ENCODE results near the gene RAPGEF1. TPM values are rescaled to one million over a fixed set of nuclear protein-coding genes. Genes with fewer than 3 reads are reported as not detected.

The RAPGEF1 gene
- total RNA-seq, 2 experiments from 2014 or later = 91.9 to 92.3 TPM

DNA sequence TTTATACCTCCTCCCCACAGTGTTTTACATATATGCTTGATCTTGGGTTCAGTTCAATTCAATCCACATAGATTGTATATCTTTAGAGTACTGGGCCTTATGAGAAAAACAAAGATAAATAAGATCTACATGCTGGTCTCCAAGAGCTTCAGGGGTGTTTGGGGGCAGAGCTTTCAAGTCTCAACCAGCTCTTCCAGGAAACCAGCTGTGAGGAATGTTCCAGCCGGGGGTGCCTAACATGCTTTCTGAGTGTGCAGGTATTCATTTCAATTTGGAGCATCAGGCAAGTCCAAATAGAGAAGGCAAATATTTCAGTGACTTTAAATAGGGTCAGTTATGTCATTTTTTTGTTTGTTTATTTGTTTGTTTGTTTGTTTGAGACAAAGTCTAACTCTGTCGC, 5.7 kb upstream of the RAPGEF1 start:
- ChIA-PET CTCF (interaction anchor here (0.8 to 4.6 kb wide), 8 partner anchors 7 to 396 kb away, joined by 3 to 65 read pairs (median 4); no protein-coding TSS in a partner anchor), POLR2A (no interaction called here)
- no peaks in the 10 kb centered on the region for H3K9me3 Mint-ChIP-seq
- no peak overlapping the region for H3K27ac Mint-ChIP-seq
- peaks cover 29% of the 10 kb centered on the region for H3K4me1 Mint-ChIP-seq (ENCODE audit: low read depth)
- H3K27me3 Mint-ChIP-seq = no peaks in the 10 kb centered on the region
- no peaks in the 10 kb centered on the region for H3K36me3 Mint-ChIP-seq
- H3K4me3 Mint-ChIP-seq = no peak overlapping the region
- intact Hi-C loops (cut with micrococcal nuclease) = loop anchor here (5.0 kb wide), 1 partner anchor 243 kb away; the partner anchor contains the start of gene POMT1
- DNase-seq = no peak

DNA sequence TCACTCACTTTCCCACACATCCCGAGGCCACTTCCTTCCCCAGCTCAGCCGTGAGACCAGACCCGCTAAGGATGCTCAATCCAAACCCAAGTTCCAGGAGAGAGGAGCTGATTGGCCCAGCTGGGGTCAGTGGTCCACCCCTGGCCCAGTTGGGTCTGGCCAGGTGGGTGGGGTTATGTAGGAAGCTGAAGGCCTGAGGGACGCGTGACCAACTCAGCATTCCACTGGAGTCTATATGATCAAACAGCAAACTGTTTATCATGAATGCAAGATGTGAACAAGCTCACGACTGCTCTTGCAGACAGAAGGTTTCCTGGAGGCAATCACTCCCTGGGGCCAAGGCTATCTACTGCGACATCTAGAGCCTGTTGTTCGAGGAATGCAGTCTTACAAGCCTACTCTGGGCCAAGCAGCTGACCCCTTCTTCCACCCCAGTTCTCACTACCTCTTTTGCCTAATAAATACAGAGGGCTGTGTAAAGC, 4.9 kb upstream of the RAPGEF1 start:
- Mint-ChIP-seq H3K4me3 (no peak overlapping the region), H3K27ac (peak overlapping the region; percentile 52), H3K4me1 (ENCODE audit: low read depth) (peaks cover 33% of the 10 kb centered on the region), H3K9me3 (no peaks in the 10 kb centered on the region), H3K27me3 (no peaks in the 10 kb centered on the region), H3K36me3 (no peaks in the 10 kb centered on the region)
- ChIA-PET CTCF (interaction anchor here (0.8 to 4.6 kb wide), 10 partner anchors 8 to 491 kb away, joined by 3 to 65 read pairs (median 4); no protein-coding TSS in a partner anchor), POLR2A (interaction anchor here (0.5 to 1.0 kb wide), 2 partner anchors 34 to 376 kb away, joined by 3 read pairs; no protein-coding TSS in a partner anchor)
- no peak for DNase-seq
- intact Hi-C loops (cut with micrococcal nuclease) = loop anchor here (5.0 kb wide), 1 partner anchor 242 kb away; the partner anchor contains the start of gene POMT1

DNA sequence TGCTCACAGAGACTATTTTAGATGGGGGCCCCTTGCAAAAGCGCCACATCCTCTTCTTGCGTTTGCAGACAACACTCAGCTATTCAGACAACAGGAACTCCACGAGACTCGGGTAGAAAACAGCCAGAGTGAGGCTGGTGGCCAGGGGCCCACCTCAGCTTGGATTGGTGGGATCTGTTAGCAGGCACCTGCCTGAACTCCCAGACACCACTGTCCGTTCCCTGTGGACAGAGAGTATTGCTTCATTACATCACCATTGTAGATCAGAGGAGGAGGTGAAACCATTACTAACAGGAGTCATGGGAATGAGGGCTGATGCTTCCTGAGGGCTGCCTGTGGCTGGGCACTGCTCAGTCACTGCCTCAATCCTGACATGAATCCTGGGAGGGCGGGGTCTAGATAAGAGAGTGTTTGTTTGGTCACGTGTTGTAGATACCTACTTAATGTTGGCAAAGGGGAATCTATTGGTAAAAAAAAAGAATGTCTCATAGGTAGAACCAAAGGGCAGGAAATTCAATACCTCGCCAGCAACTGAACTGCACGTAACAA, 4.4 kb upstream of the RAPGEF1 start:
- H3K4me1 Mint-ChIP-seq (ENCODE audit: low read depth) = peaks cover 33% of the 10 kb centered on the region
- no peak overlapping the region for H3K4me3 Mint-ChIP-seq
- H3K9me3 Mint-ChIP-seq = no peaks in the 10 kb centered on the region
- H3K27ac Mint-ChIP-seq = peak overlapping the region; percentile 52
- CTCF ChIA-PET = interaction anchor here (0.6 to 4.6 kb wide), 12 partner anchors 9 to 492 kb away, joined by 3 to 65 read pairs (median 4); no protein-coding TSS in a partner anchor
- peaks cover under 1% of the 10 kb centered on the region for H3K36me3 Mint-ChIP-seq
- intact Hi-C loops (cut with micrococcal nuclease) = no loop called here
- peak; percentile 36 for DNase-seq
- POLR2A ChIA-PET = interaction anchor here (0.5 to 1.0 kb wide), 2 partner anchors 34 to 375 kb away, joined by 3 read pairs; no protein-coding TSS in a partner anchor
- H3K27me3 Mint-ChIP-seq = no peaks in the 10 kb centered on the region

DNA sequence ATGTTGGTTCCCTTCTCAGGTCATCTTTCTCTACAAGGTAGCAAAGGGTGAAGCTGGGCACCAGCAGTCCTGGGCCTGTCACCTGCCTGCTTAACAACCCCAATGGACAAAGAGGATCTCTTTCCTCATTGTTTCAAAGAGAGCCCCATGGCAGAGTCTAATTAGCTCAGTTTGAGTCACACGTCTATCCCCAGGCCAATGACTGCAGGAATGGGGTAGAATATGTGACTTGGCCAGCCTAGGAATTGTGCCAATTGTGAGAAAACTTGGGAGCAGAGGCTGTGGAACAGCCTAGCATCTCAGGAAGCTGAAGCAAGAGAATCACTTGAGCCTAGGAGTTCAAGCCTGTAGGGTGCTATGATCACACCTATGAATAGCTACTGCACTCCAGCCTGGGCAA, 3.6 kb upstream of the RAPGEF1 start:
- H3K9me3 Mint-ChIP-seq = no peaks in the 10 kb centered on the region
- H3K27ac Mint-ChIP-seq = no peak overlapping the region
- intact Hi-C loops (cut with micrococcal nuclease) = no loop called here

DNA sequence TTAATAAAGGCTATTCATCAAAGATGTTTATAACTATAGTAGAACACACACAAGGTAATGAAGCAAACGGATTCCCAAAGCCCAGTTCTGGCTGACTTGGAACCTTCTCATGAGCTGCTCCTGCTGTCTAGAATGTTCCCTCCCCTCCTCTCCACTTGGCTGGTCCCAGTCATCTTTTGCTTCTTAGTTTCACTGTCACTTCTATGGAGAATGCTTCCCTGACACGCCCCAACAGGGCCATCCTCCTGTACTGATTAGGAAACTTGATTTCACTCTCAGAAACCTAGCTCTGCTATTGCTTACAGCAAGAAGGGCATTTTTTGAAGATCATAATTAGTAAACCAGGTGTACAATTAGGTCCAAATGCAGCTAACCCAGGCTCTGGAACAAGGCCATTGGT, 3.2 kb upstream of the RAPGEF1 start:
- POLR2A ChIA-PET = interaction anchor here (0.9 to 1.4 kb wide), 3 partner anchors 65 to 112 kb away, joined by 3 to 4 read pairs (median 3); no protein-coding TSS in a partner anchor
- Mint-ChIP-seq H3K4me1 (ENCODE audit: low read depth) (peaks cover 29% of the 10 kb centered on the region), H3K36me3 (peaks cover 7% of the 10 kb centered on the region), H3K4me3 (no peak overlapping the region), H3K9me3 (no peaks in the 10 kb centered on the region), H3K27me3 (no peaks in the 10 kb centered on the region), H3K27ac (peak overlapping the region; percentile 4)
- CTCF ChIA-PET = interaction anchor here (1.1 to 4.6 kb wide), 11 partner anchors 12 to 243 kb away, joined by 3 to 65 read pairs (median 5); no protein-coding TSS in a partner anchor
- DNase-seq = no peak
- intact Hi-C loops (cut with micrococcal nuclease) = no loop called here

More for the DNA sequence above, 3.6 kb upstream of the RAPGEF1 start:
- DNase-seq = no peak
- Mint-ChIP-seq H3K36me3 (peaks cover 7% of the 10 kb centered on the region), H3K4me3 (no peak overlapping the region), H3K4me1 (ENCODE audit: low read depth) (peaks cover 32% of the 10 kb centered on the region), H3K27me3 (no peaks in the 10 kb centered on the region)
- CTCF ChIA-PET = interaction anchor here (0.6 to 4.6 kb wide), 12 partner anchors 10 to 244 kb away, joined by 3 to 65 read pairs (median 4); no protein-coding TSS in a partner anchor
- POLR2A ChIA-PET = interaction anchor here (1.0 to 1.4 kb wide), 2 partner anchors 33 to 65 kb away, joined by 3 read pairs; no protein-coding TSS in a partner anchor

DNA sequence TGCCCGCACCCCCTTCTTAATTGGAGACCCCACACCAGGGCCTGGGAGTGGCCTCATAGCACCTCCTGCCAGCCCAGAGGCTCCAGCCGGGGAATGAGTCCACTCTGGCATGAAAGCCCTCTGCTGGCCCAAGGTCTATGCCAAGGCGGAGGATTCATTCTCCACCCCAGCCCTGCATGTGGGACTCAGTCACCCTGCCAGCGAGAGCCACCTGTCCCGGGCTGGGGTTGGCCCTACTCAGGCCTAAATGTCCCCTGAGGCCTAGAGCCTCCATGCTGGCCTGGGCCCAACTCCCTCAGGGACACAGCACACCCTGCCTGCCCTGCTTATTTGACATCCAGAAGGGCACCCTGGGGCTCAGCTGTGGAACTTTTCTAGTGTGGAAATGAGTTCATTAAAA, 1.0 kb upstream of the RAPGEF1 start:
- Mint-ChIP-seq H3K27ac (peak overlapping the region; percentile 70), H3K36me3 (peaks cover 13% of the 10 kb centered on the region), H3K27me3 (no peaks in the 10 kb centered on the region), H3K4me1 (ENCODE audit: low read depth) (peaks cover 43% of the 10 kb centered on the region), H3K4me3 (no peak overlapping the region), H3K9me3 (no peaks in the 10 kb centered on the region)
- ChIA-PET CTCF (interaction anchor here (0.8 to 5.7 kb wide), 31 partner anchors 8 to 883 kb away, joined by 3 to 65 read pairs (median 5); no protein-coding TSS in a partner anchor), POLR2A (interaction anchor here (0.8 kb wide), 2 partner anchors 12 to 130 kb away, joined by 3 to 4 read pairs; no protein-coding TSS in a partner anchor)
- DNase-seq = no peak
- intact Hi-C loops (cut with micrococcal nuclease) = loop anchor here (1.0 kb wide), 1 partner anchor 150 kb away; no protein-coding TSS in a partner anchor

DNA sequence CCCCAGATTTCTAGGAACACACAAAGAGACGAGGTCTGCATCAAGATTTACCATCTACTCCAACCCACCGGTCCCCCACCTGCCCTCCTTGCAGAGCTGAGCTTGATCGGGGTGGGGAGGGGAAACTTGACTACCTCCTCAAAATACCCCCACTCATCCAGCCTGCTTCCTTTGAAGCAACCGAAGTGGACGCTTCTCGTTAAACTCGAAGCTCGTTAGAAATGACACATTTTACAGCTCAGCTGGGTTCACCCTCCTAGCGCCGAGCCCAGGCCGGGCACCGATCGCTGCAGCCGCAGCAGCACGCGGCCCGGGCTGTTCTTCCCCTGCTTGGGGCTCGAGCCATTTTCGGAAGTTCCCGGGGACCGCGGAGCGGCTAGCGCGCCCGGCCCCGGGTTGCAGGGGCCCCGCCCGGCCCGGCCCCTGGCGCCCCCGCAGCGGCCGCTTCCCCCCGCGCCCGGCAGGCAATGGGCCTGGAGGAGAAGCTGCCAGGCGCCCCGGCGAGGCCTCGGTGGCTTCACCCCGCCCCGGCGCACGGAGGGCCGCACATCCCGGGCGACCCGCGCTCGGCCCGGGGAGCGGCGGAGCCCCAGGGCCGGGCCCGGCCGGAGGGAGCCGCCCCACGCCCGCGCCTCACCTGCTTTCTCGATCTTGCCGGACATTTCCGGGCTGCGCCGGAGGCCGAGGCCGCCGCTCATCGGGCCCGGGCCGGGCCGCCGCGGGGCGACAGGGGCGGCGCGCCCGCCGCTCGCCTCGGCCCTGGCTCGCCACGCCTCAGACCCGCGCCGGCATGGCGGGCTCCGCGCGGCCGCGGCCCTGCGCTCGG, 530 bp downstream of the RAPGEF1 start:
- peaks cover 24% of the 10 kb centered on the region for H3K36me3 Mint-ChIP-seq
- ChIA-PET CTCF (interaction anchor here (0.8 to 5.7 kb wide), 32 partner anchors 8 to 466 kb away, joined by 3 to 65 read pairs (median 4); partner anchors contain the start of gene POMT1), POLR2A (interaction anchor here (0.8 to 1.7 kb wide), 9 partner anchors 11 to 97 kb away, joined by 3 to 13 read pairs (median 4); no protein-coding TSS in a partner anchor)
- H3K4me3 Mint-ChIP-seq = peak overlapping the region; percentile 91
- H3K9me3 Mint-ChIP-seq = no peaks in the 10 kb centered on the region
- intact Hi-C loops (cut with micrococcal nuclease) = loop anchor here (5.0 to 10.0 kb wide), 2 partner anchors 367 to 615 kb away; partner anchors contain the start of gene SETX
- no peaks in the 10 kb centered on the region for H3K27me3 Mint-ChIP-seq
- H3K4me1 Mint-ChIP-seq (ENCODE audit: low read depth) = peaks cover 51% of the 10 kb centered on the region
- DNase-seq = peak; percentile 60
- peak overlapping the region; percentile 90 for H3K27ac Mint-ChIP-seq

DNA sequence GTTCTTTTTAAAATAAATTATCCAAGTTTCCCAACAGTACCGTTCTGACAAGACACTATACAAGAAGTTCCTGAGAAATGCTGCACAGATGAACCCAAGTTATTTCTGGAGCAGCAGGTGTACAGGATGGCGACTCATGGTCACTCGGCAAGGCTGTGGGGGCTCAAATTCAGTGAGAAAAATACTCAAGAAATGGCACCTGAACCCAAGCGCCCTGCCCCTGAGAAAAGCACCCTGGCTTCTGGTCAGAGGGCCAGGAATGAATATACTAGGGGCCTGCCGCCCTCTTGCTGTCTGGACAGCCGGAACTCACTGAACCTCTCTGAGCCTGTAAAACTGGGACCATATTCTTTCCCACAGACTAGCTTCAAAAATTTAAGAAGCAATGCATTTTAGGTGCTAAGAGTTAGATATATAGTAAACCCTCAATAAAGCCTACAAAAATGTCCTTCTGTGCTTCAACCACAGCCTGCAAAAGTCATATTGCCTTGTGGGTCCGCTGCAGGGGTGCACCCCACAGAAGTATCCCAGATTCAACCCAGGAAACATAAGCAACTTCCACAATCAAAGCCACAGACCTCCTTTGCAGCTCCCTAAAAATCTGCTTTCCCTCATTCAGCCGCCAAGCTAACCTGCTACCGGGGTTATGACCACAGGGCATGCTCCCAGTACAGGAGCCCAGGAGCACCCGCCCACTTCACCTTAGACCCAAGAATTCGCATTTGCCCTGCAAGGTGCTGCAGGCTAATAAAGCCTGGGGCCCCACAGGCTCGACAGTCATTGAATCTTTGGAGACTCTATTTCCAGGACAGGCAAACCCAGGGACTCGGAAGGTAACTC, 1.4 kb downstream of the RAPGEF1 start:
- DNase-seq = peak; percentile 41
- no peaks in the 10 kb centered on the region for H3K27me3 Mint-ChIP-seq
- CTCF ChIA-PET = interaction anchor here (0.8 to 5.7 kb wide), 29 partner anchors 7 to 465 kb away, joined by 3 to 65 read pairs (median 5); partner anchors contain the start of gene POMT1

DNA sequence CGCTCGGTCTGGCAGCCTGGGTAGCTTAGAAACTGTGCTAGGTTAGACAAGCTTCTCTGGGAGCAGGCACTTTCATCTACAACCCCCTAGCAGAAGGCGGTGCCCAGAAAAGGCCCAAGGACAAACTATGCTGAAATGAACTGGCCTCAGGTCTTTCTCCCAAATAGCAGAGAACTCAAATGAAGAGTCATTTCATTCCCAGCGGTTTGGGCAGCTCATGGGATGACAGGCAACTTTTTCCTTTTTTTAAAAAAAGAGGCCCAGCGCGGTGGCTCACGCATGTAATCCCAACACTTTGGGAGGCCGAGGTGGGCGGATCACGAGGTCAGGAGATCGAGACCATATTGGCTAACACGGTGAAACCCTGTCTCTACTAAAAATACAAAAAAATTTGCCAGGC, 2.5 kb downstream of the RAPGEF1 start:
- no peaks in the 10 kb centered on the region for H3K27me3 Mint-ChIP-seq
- H3K27ac Mint-ChIP-seq = peak overlapping the region; percentile 93
- intact Hi-C loops (cut with micrococcal nuclease) = loop anchor here (1.0 to 10.0 kb wide), 3 partner anchors 8 to 617 kb away; partner anchors contain the start of gene SETX
- ChIA-PET CTCF (interaction anchor here (1.0 to 5.7 kb wide), 6 partner anchors 9 to 146 kb away, joined by 3 to 60 read pairs (median 4); no protein-coding TSS in a partner anchor), POLR2A (interaction anchor here (0.8 to 11.1 kb wide), 5 partner anchors 10 to 146 kb away, joined by 3 to 76 read pairs (median 8); no protein-coding TSS in a partner anchor)
- H3K4me3 Mint-ChIP-seq = peak overlapping the region; percentile 62
- H3K9me3 Mint-ChIP-seq = no peaks in the 10 kb centered on the region
- peak; percentile 62 for DNase-seq
- H3K36me3 Mint-ChIP-seq = peaks cover 27% of the 10 kb centered on the region
- H3K4me1 Mint-ChIP-seq (ENCODE audit: low read depth) = peaks cover 55% of the 10 kb centered on the region

More for the DNA sequence above, 1.4 kb downstream of the RAPGEF1 start:
- Mint-ChIP-seq H3K36me3 (peaks cover 27% of the 10 kb centered on the region), H3K4me3 (peak overlapping the region; percentile 91), H3K9me3 (no peaks in the 10 kb centered on the region), H3K27ac (peak overlapping the region; percentile 90), H3K4me1 (ENCODE audit: low read depth) (peaks cover 51% of the 10 kb centered on the region)
- intact Hi-C loops (cut with micrococcal nuclease) = loop anchor here (5.0 to 10.0 kb wide), 2 partner anchors 366 to 616 kb away; partner anchors contain the start of gene SETX
- POLR2A ChIA-PET = interaction anchor here (0.8 to 1.7 kb wide), 9 partner anchors 10 to 96 kb away, joined by 3 to 13 read pairs (median 4); no protein-coding TSS in a partner anchor

DNA sequence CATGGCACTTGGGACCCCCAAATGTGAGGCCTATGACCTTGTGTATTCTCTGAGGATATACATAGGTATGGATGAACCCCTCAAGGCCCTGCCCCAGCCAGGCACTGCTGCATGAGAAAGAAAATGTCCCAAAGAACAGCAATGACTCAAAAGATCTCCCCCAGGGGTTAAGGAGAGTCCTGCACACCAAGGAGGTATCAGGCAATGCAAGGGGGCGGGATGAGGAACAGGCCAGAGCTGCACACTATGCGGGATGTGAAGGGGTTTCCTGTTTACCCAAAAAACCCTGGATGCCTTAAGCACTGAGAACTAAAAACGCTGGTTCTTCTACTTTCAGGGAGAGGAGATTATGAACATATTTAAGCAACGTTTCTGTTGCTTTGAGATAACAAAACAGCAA, 3.4 kb downstream of the RAPGEF1 start:
- intact Hi-C loops (cut with micrococcal nuclease) = loop anchor here (5.0 to 10.0 kb wide), 2 partner anchors 364 to 618 kb away; partner anchors contain the start of gene SETX
- Mint-ChIP-seq H3K27me3 (no peaks in the 10 kb centered on the region), H3K27ac (peak overlapping the region; percentile 93), H3K4me3 (peak overlapping the region; percentile 62), H3K9me3 (no peaks in the 10 kb centered on the region), H3K36me3 (peaks cover 28% of the 10 kb centered on the region), H3K4me1 (ENCODE audit: low read depth) (peaks cover 65% of the 10 kb centered on the region)
- POLR2A ChIA-PET = interaction anchor here (0.8 to 11.1 kb wide), 7 partner anchors 9 to 145 kb away, joined by 3 to 76 read pairs (median 6); no protein-coding TSS in a partner anchor
- CTCF ChIA-PET = interaction anchor here (1.1 to 5.7 kb wide), 4 partner anchors 9 to 145 kb away, joined by 3 to 60 read pairs (median 7); no protein-coding TSS in a partner anchor
- DNase-seq = peak; percentile 48
